HG02623 (cell line): ENCODE data around the gene TRIB2.

ENCODE experiments used
- ATAC-seq: cut with Tn5 transposase; IDR thresholded peaks from one replicate; pipeline ENCODE4 v1.9.1; 2021; ENCODE audit warnings: moderate library complexity; ENCODE audit not compliant: unreplicated experiment

Gene TRIB2

DNA sequence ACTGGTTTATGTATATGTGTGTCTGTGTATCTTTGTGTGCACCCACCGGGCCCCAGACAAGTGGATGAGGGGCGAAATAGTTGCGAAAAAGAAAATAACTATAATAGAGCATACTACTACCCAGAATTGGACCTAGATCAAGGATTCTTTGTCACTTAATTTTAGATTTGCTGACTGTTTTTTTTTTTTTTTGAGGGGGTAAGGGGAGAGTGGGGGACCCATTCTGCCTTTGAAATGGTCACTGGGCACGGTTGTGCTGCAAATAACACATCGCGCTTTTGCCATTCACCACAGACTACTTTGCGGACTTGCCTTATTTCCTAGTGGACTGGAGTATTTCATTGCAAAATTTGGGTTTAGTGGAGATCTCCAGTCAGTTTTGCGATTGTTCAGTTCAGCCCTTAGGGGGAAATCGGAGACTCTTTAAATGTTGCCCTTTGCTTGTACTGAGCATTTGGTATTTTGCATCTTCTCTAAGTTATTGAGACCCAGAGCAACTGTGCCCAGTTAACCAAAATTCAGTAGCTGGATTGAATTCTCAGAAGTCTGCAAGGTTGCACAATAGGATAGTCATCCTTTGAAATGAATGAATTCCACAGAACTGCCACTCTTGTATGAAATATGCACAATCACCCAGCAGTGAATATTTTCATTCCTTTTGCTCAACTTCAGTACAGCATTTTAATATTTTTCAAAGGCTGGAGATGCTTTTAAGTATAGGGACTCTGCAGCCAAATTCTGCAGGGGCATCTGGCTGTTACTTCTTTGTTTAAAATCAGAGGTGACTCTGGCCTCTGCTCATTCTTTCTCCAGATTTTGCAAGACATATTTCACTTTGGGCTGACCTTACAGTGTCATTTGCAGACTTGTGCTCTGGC, 2.9 kb downstream of the TRIB2 start:
- ATAC-seq = no peak

- ATAC-seq = no peak
Measured at GRCh38 chr2:12720278-12720620, 3.5 kb downstream of the TRIB2 start.

- no peak for ATAC-seq
Measured at GRCh38 chr2:12720754-12721378, 4.1 kb downstream of the TRIB2 start.

DNA sequence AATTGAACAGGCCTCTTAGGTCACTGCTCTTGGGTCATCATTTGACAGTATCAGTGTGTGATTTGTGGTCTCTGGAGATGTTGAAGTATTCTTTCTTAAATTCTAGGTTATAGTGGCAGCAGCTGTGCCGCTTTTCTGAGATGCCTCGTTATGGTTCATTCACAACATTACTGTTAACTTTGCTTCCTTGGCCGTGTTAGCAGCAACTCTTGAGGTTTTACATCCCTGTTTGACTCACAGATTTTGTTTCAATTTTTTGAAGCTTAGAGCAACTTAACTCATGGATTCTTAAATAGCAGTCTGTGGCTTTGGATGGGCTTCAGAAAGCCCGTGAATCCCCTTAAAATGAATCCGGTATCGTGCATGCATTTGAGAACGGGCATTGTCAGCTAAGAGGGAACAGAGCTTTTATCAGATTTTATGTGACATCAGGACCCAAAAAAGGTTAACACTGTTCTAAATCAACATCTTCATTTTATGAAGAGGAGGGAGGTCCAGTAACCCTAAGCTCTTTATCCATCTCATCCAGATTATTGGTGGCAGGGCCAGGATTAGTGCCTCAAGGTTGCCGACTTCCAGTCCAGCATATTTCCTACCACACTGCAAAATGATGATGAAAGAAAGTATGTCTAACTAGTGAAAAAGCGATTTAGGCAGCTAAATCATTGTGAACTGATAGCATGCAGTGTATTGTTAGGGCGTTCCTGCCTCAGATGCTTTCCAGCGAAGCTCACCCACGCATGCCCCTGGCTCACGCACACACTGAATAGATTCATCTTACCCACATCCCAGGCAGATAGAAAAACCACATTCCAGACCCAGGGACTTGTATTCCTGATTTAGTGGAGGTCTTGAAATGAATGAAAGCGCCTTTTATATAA, 5.1 kb downstream of the TRIB2 start:
- no peak for ATAC-seq

DNA sequence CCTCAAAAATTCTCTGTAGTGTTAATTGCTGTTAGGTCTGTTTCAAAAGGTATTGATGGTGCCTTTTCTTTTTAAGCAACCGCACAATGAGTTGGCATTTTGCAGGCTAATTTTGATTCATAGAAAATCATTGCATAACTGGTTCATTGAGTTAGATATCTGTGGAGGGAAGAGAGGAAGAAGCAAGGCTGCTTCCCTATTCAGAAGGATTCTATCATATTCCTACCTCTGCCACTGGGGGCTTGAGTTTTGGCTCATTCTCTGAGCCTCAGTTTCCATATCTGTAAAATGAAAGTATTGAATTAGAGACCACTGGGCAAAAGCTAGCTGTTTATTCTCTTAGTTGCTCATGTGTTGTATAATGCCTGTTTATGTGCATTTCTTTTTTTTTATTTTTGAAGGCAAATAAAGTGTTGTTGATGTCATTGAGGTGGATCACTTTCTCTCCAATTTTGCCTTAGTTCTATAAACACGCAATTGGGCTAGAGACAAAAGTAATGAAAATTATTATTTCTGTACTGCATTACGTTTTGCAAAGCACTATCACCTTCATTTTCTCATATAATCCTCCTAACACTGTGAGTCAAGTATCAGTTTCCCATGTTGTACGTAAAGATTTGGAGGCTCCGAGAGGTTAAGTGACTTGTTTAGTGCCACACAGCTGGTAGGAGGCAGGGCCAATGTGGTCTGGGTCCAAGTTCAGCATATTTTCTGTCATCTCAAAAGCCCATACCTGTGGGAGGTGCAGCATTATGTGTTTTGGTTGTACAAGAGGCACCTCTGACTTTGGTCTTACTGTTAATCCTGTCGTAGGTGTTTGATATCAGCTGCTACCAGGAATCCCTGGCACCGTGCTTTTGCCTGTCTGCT, 5.9 kb downstream of the TRIB2 start:
- ATAC-seq = no peak

DNA sequence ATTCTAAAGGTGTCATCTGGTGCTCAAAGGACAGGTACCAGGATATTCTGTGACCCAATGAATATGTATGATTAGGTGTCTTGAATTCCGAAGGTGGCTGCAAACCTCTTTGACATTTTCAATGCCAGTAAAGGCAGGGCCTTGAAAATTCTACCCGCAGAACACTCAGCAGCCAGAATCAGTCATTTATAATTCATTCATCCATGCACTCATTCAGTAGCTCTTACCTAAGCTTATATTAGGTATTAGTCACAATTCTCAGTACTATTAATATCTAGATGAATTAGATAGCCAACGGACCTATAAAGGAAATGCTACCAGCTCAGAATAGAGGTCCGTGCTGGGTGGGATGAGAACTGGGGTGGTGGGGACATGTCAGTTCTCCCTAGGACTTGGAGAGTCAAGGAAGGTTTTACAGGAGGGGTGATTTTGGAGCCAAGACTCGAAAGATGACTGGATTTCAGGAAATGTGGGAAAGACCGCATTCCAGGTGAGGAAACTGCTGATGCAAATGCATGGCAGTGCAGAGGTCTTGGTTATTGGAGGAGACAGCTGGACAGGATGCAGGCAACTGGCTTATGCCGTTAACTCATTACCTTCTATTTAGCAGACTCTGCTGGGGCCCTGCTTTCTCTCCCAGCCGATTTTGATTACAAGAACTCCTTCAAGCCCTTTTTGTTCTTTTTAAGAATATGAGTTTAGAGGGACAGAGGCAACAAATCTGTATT, 7.2 kb downstream of the TRIB2 start:
- ATAC-seq = no peak

- no peak for ATAC-seq
Measured at GRCh38 chr2:12725233-12726187, 8.8 kb downstream of the TRIB2 start.

GRCh38 chr2:12726271-12726670, 9.5 kb downstream of the TRIB2 start:
- ATAC-seq = no peak

- ATAC-seq = no peak
Measured at GRCh38 chr2:12727065-12727464, 10.3 kb downstream of the TRIB2 start.

GRCh38 chr2:12727641-12728040, 10.9 kb downstream of the TRIB2 start:
- no peak for ATAC-seq

DNA sequence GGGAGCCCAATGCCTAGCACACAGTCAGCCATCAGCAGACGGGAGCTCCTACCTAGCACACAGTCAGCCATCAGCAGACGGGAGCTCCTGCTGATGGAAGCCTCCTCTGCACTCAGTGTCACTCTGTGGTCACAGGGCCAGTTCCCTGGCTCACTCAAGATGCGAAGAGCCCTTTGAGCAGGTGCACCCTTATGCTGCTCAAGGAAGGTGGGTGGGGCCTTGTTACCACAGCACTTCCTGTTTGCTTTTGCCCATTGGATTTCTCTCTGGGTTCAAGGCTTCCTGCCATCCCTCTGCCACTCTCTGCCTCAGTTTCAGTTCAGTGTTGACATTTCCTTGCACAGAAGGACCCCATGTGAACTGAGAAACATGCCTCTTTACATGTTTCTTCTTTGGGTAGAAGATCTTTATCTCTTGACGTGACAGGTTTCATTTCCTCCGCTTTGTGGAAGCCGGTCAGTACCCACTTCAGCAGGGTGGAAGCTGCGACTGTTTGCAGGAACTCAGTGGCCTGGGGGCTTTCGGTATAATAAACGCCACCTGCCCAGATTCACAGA, 11.6 kb downstream of the TRIB2 start:
- peak; percentile 94 for ATAC-seq

GRCh38 chr2:12730265-12730664, 13.5 kb downstream of the TRIB2 start:
- ATAC-seq = no peak

DNA sequence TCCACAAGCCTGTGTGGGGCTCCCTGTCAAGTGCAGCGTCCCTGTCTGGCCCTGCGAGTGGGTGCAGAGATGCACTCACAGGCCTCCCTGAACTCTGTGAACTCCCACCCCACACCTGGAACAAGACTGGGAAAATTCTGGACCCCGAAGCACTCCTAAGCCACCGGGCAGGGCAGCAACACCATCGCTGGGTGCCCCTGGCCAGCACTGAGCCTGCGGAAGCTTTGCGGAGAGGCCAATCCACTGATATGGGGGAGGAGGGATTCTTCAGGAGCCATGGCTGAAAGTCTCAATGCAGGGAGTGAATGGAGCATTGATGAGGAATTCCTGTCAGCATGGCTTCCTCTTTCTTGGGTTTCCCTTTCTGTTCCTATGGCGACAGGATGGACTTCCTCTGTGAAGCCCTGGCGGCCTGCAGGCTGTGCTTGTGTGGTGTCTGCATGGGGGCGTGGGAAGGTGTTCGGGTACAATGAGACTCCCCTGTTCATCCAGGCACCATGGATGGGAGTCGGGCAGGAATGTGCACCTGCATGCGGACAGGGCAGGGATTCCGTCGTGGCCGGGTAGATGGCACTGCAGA, 15.1 kb downstream of the TRIB2 start:
- no peak for ATAC-seq

DNA sequence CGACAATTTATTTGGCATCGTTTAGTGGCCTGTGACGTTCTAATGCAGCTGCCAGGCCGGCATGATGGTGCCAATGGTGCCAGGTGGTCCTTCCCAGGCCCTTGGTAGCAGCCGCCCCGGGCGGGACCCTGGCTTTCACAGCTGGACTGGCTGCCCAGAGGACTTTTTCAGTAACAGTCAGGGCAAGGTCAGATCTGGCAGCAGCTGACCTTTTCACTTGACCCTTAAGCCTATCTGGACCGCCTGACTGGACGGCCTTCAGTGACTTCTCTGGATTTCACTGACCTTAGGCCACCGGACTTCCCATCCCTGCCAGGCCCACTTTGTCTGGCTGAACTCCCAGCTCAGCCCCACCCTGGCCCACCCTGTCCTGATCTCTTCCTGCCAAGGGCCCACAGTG, 15.9 kb downstream of the TRIB2 start:
- no peak for ATAC-seq

DNA sequence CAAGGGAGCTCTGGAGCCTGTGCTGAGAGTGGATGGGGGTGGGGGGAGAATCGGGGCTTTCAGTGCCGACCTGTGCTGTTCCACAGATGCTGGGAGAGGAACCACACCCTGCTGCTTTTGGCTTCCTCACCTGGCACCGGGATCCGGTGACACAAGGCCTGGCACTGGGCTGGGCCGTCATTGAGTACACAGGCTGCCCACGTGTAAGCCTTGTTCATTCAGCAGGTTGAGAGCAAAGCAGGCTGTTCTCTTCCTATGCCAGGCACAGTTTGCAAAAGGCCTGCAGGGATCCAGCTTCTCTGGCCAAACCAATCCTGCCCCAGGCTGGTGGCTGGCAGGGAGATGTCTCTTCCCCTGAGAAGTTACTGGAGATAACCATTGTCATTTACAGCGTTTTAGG, 17.1 kb downstream of the TRIB2 start:
- no peak for ATAC-seq

- ATAC-seq = no peak
Measured at GRCh38 chr2:12734914-12735654, 18.3 kb downstream of the TRIB2 start.

DNA sequence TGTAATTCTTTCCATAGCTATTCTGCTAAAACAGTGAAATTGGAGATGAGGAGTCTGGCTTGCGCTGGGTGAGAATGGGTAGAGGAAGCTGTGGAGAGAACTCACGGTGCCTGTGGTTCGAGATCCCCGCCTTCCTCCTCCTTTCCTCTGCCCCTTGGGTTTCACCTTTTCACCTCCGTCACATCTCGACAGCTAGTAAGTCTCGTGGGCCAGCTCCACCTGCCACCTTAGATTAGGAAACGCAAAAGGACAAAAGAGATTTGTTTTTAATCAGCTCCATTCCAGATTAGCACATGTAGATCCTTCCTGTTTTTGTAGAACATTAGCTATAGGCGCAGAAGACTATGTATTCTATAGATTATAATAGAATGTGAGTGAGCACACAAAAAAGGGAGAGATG, 20.6 kb downstream of the TRIB2 start:
- no peak for ATAC-seq
